ENCODE measurements around the gene LMO3. TPM values are rescaled to one million over a fixed set of nuclear protein-coding genes. Genes with fewer than 3 reads are reported as not detected.

Gene LMO3
- total RNA-seq: 31.8 TPM

DNA sequence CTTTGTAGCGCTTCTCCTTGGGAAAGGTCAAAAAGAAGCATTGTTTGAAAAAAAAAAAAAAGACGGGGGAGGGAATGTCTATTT is at the start of gene LMO3:
LMO3 (minus strand) TSS at position 46 of the 84 bp plus-strand sequence. CDS start 5,302 bp downstream, outside the sequence.

All from camera-type eye (tissue), 1 donor.